Epithelial cell of esophagus (primary cell): Measurements from ENCODE around the gene TEK.

Experiments used
- DNase-seq: peaks from one replicate; pipeline ENCODE4 v3.0.0; 2010; ENCODE audit warnings: low read depth
- H3K4me3 ChIP-seq: 2 replicates; pipeline ENCODE4 v1.5.1; 2011; ENCODE audit warnings: mild to moderate bottlenecking, low read length, control low read depth
- CTCF ChIP-seq: IDR thresholded peaks from 2 replicates; pipeline ENCODE4 v1.5.1; 2011; ENCODE audit warnings: low read depth, mild to moderate bottlenecking, low read length, control low read depth, inconsistent platforms; ENCODE audit not compliant: insufficient read depth; ENCODE audit errors: missing control alignments

TEK gene

GRCh38 chr9:27168496-27168895, 59.5 kb downstream of the TEK start:
- H3K4me3 ChIP-seq = no peak overlapping the region
- DNase-seq = no peak
- TF ChIP-seq CTCF = no peak

GRCh38 chr9:27168951-27169350, 59.9 kb downstream of the TEK start:
- no peak for DNase-seq
- no peak overlapping the region for H3K4me3 ChIP-seq
- no peak for TF ChIP-seq CTCF

GRCh38 chr9:27176971-27177370, 67.9 kb downstream of the TEK start:
- no peak overlapping the region for H3K4me3 ChIP-seq
- no peak for DNase-seq
- no peak for TF ChIP-seq CTCF

- H3K4me3 ChIP-seq = no peak overlapping the region
- TF ChIP-seq CTCF = no peak
- peak; percentile 45 for DNase-seq
Measured at GRCh38 chr9:27179245-27179865, 70.3 kb downstream of the TEK start.

GRCh38 chr9:27181381-27181780, 72.4 kb downstream of the TEK start:
- no peak overlapping the region for H3K4me3 ChIP-seq
- peak; percentile 90 for DNase-seq
- no peak for TF ChIP-seq CTCF

GRCh38 chr9:27182421-27182820, 73.4 kb downstream of the TEK start:
- no peak overlapping the region for H3K4me3 ChIP-seq
- TF ChIP-seq CTCF = no peak
- DNase-seq = no peak

GRCh38 chr9:27183131-27183530, 74.1 kb downstream of the TEK start:
- no peak for TF ChIP-seq CTCF
- DNase-seq = no peak
- H3K4me3 ChIP-seq = no peak overlapping the region
